SU-DHL-6 (cell line): ENCODE measurements around the gene UNC5C.

Experiments
- EZH2phosphoT487 ChIP-seq: fragments of 200-600 bp; sonication (generic), shearing (Covaris generic); conservative IDR thresholded peaks from 2 replicates; pipeline ENCODE4 v1.6.1; 2018; ENCODE audit warnings: mild to moderate bottlenecking, antibody characterized with exemption, low read length, moderate library complexity, mixed read lengths
- TF ChIP-seq, protein P1 (sequence below): fragments of 200-600 bp; sonication (generic); IDR thresholded peaks from one replicate; pipeline ENCODE4 v1.5.1; 2017; ENCODE audit warnings: antibody characterized with exemption, mild to moderate bottlenecking, low read length, moderate library complexity; ENCODE audit not compliant: insufficient read depth, poor library complexity, severe bottlenecking

DNA sequence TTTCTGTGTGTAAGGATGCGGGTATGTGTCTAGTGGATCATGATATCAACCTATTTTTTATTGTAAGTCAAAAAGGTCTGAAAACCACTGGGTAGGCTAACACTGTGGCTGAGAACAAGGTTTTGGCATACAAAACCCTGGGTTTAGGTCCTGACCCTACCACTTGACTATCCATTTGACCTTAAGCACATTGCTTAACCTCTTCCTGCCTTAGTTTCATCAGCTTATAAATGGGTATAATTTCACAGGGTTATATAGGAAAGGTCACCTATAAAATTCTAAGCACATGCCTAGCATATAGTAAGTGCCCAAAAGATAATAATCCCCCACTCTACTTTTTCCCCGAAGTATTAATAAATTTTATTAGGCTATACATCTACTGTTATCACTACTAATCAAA, 263.0 kb downstream of the UNC5C start:
- TF ChIP-seq, protein P1, sequence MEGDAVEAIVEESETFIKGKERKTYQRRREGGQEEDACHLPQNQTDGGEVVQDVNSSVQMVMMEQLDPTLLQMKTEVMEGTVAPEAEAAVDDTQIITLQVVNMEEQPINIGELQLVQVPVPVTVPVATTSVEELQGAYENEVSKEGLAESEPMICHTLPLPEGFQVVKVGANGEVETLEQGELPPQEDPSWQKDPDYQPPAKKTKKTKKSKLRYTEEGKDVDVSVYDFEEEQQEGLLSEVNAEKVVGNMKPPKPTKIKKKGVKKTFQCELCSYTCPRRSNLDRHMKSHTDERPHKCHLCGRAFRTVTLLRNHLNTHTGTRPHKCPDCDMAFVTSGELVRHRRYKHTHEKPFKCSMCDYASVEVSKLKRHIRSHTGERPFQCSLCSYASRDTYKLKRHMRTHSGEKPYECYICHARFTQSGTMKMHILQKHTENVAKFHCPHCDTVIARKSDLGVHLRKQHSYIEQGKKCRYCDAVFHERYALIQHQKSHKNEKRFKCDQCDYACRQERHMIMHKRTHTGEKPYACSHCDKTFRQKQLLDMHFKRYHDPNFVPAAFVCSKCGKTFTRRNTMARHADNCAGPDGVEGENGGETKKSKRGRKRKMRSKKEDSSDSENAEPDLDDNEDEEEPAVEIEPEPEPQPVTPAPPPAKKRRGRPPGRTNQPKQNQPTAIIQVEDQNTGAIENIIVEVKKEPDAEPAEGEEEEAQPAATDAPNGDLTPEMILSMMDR = no peak
- no peak for TF ChIP-seq EZH2phosphoT487
